Hypothalamus (tissue), 51 donors: ENCODE data around the gene ITPK1.
A peak's percentile ranks its signal among the peaks of the same experiment; 100 is the strongest.
"Not testable (repeated sequence)": the region's sequence is repeated elsewhere in the genome, so short reads cannot be mapped to it uniquely, and the experiment has no call there.

ENCODE experiments used
- DNase-seq, 51 donors: peaks; one replicate each; lab custom pipeline; 2025; lab: John Stamatoyannopoulos, UW

ITPK1 gene

GRCh38 chr14:93115821-93116675, at the start of gene ITPK1:
TSS of gene ITPK1 (minus strand) at chr14:93115925. CDS start at chr14:93115163, 762 bp downstream.
- DNase-seq = peak in 27 of 51 donors; percentile 15 to 74 (median 52)

- DNase-seq = no peak
Observed at GRCh38 chr14:93163564-93163963, 47.8 kb upstream of the ITPK1 start.

- DNase-seq = no peak
Observed at GRCh38 chr14:93161411-93161940, 45.8 kb upstream of the ITPK1 start.

- DNase-seq = no peak
Observed at GRCh38 chr14:93160353-93160801, 44.7 kb upstream of the ITPK1 start.

- DNase-seq = not testable (repeated sequence)
Observed at GRCh38 chr14:93159625-93160352, 44.1 kb upstream of the ITPK1 start.

GRCh38 chr14:93158349-93158748, 42.6 kb upstream of the ITPK1 start:
- DNase-seq = not testable (repeated sequence)

GRCh38 chr14:93156693-93157369, 41.1 kb upstream of the ITPK1 start:
- DNase-seq = no peak

GRCh38 chr14:93155667-93156066, 39.9 kb upstream of the ITPK1 start:
- DNase-seq = no peak

- DNase-seq = no peak
Observed at GRCh38 chr14:93153121-93153520, 37.4 kb upstream of the ITPK1 start.

GRCh38 chr14:93150227-93151208, 34.8 kb upstream of the ITPK1 start:
- peak in 3 of 51 donors; percentile 4 to 23 (median 20) for DNase-seq

- no peak for DNase-seq
Observed at GRCh38 chr14:93148979-93149378, 33.3 kb upstream of the ITPK1 start.

GRCh38 chr14:93146119-93146518, 30.4 kb upstream of the ITPK1 start:
- DNase-seq = no peak

GRCh38 chr14:93142854-93143652, 27.3 kb upstream of the ITPK1 start:
- DNase-seq = no peak

GRCh38 chr14:93137864-93138263, 22.1 kb upstream of the ITPK1 start:
- DNase-seq = peak in 1 of 51 donors; percentile 5

- DNase-seq = not testable (repeated sequence)
Observed at GRCh38 chr14:93136508-93136907, 20.8 kb upstream of the ITPK1 start.

GRCh38 chr14:93136009-93136408, 20.3 kb upstream of the ITPK1 start:
- no peak for DNase-seq

- DNase-seq = no peak
Observed at GRCh38 chr14:93135399-93135798, 19.7 kb upstream of the ITPK1 start.

- no peak for DNase-seq
Observed at GRCh38 chr14:93133464-93133863, 17.7 kb upstream of the ITPK1 start.
